Colonic mucosa (tissue), 4 donors: Measurements from ENCODE around the gene MUC13. TPM values are rescaled to one million over a fixed set of nuclear protein-coding genes. Genes with fewer than 3 reads are reported as not detected.
A peak's percentile ranks its signal among the peaks of the same experiment; 100 is the strongest.
"Not testable (repeated sequence)": the region's sequence is repeated elsewhere in the genome, so short reads cannot be mapped to it uniquely, and the experiment has no call there.

ENCODE experiments used
- DNase-seq: peaks from one replicate; pipeline ENCODE4 v3.0.0-alpha.2; 2020
- H3K27ac ChIP-seq: fragments of 200-600 bp; one replicate; pipeline ENCODE4 v1.8.0; 2021
- H3K27me3 ChIP-seq: fragments of 200-600 bp; one replicate; pipeline ENCODE4 v1.8.0; 2021
- H3K36me3 ChIP-seq: fragments of 200-600 bp; one replicate; pipeline ENCODE4 v1.8.0; 2021
- H3K4me1 ChIP-seq: fragments of 200-600 bp; one replicate; pipeline ENCODE4 v1.8.0; 2021; ENCODE audit warnings: mild to moderate bottlenecking
- H3K4me3 ChIP-seq: fragments of 200-600 bp; one replicate; pipeline ENCODE4 v1.8.0; 2021
- H3K9ac ChIP-seq, 2 donors: one replicate each; pipeline ENCODE4 v1.7.0; 2013; ENCODE audit warnings: control low read depth in 2 of 2, low read depth in 2 of 2, low read length in 2 of 2
- H3K9me3 ChIP-seq: fragments of 200-600 bp; one replicate; pipeline ENCODE4 v1.8.0; 2021
- intact Hi-C: fragments of 100-400 bp; cut with DNase I; formaldehyde crosslinking; loops from one replicate; pipeline ENCODE4 v1.14.1; 2022
- total RNA-seq, 2 donors: library from RNA; stranded (reverse); fragmentation: NEBNext Ultra II Directional in 1 of 2; extraction: Animal tissue kit (Norgen Biotek cat#: 25700) in 1 of 2; gene quantifications; one replicate each; pipeline ENCODE4 v1.2.1, GENCODE V29; 2021
- TF ChIP-seq, protein P1 (sequence below): fragments of 200-600 bp; IDR thresholded peaks from one replicate; pipeline ENCODE4 v1.8.0; 2022; ENCODE audit warnings: antibody characterized with exemption, mild to moderate bottlenecking
- donor health status: healthy.
- donor health status: DM: no; HTN: no; CAD: no.
- donor health status: DM: no; HTN: no; CAD: no.

MUC13 gene
- total RNA-seq, 2 donors from 2014 or later: 360 to 853 TPM

DNA sequence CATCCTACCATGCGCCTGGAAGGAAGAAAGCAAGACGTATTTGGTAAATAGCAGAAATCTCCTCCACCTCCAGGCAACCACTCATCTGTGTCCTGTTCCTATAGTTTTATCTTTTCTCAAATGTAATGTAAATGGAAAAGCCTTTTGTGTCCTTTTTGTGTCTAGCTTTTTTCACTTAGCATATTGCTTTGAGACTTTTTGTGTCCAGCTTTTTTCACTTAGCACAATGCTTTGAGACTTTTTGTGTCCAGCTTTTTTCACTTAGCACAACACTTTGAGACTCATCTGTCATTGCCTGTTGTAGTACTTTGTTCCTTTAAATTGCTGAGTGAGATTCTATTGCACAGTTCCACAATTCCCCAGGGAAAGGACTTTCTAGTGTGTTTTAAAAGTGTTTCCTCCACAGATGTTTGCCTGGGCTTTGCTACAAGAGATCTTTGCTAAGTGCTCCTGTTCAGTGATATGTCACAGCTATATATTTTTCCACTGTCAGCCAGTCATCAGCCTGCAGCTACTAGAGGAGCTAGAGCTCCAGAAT is 27.9 kb upstream of the MUC13 start:
- TF ChIP-seq, protein P1, sequence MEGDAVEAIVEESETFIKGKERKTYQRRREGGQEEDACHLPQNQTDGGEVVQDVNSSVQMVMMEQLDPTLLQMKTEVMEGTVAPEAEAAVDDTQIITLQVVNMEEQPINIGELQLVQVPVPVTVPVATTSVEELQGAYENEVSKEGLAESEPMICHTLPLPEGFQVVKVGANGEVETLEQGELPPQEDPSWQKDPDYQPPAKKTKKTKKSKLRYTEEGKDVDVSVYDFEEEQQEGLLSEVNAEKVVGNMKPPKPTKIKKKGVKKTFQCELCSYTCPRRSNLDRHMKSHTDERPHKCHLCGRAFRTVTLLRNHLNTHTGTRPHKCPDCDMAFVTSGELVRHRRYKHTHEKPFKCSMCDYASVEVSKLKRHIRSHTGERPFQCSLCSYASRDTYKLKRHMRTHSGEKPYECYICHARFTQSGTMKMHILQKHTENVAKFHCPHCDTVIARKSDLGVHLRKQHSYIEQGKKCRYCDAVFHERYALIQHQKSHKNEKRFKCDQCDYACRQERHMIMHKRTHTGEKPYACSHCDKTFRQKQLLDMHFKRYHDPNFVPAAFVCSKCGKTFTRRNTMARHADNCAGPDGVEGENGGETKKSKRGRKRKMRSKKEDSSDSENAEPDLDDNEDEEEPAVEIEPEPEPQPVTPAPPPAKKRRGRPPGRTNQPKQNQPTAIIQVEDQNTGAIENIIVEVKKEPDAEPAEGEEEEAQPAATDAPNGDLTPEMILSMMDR: no peak
- no peaks in the 10 kb centered on the region for H3K36me3 ChIP-seq
- H3K9me3 ChIP-seq: no peaks in the 10 kb centered on the region
- H3K4me1 ChIP-seq: no peaks in the 10 kb centered on the region
- intact Hi-C loops: no loop called here
- DNase-seq: no peak
- H3K9ac ChIP-seq: no peak overlapping the region
- H3K27me3 ChIP-seq: no peaks in the 10 kb centered on the region
- H3K4me3 ChIP-seq: no peak overlapping the region
- H3K27ac ChIP-seq: peak overlapping the region; percentile 64

DNA sequence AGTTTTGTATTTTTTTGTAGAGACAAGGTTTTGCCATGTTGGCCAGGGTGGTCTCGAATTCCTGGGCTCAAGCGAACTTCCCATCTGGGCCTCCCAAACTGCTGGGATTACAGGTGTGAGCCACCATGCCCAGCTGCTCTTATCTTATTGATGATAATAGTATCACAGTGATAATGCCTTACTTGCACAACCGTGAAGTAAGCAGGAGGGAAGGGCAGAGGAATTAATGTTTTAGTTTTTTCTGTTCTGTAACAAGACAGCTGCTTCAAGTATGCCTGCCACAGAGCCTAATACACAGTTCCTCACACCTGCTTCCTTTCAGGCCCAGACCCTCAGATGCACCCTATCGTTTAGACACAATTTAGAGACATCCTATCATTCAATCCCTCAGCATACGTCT is 26.1 kb upstream of the MUC13 start:
- intact Hi-C loops: no loop called here
- Histone ChIP-seq H3K36me3 (no peaks in the 10 kb centered on the region), H3K4me1 (no peaks in the 10 kb centered on the region), H3K27me3 (no peaks in the 10 kb centered on the region), H3K4me3 (no peak overlapping the region), H3K9ac (no peak overlapping the region), H3K9me3 (no peaks in the 10 kb centered on the region), H3K27ac (peak overlapping the region; percentile 15)
- no peak for DNase-seq
- TF ChIP-seq, protein P1: no peak

DNA sequence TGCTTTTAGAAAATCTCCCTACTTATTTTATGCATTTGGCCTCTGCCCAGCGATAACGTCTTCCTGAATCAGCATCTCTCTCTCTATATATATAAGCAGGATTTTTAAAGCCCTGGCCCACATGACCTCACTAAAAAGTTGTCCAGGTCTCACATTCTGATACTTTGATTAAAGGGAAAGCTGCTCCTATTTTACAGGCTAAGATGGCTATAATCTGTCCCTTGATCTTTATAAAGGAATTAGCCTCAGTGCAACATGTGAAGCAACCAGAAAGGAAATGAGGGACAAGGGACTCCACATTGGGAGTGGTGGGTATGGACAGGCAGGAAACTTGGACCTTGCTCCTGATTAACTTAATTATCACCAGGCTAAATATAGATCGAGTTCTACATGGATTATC is 25.6 kb upstream of the MUC13 start:
- Histone ChIP-seq H3K9ac (no peak overlapping the region), H3K4me3 (no peak overlapping the region), H3K36me3 (no peaks in the 10 kb centered on the region), H3K27ac (no peak overlapping the region), H3K9me3 (no peaks in the 10 kb centered on the region), H3K4me1 (no peaks in the 10 kb centered on the region), H3K27me3 (no peaks in the 10 kb centered on the region)
- intact Hi-C loops: no loop called here
- TF ChIP-seq, protein P1: no peak
- no peak for DNase-seq

DNA sequence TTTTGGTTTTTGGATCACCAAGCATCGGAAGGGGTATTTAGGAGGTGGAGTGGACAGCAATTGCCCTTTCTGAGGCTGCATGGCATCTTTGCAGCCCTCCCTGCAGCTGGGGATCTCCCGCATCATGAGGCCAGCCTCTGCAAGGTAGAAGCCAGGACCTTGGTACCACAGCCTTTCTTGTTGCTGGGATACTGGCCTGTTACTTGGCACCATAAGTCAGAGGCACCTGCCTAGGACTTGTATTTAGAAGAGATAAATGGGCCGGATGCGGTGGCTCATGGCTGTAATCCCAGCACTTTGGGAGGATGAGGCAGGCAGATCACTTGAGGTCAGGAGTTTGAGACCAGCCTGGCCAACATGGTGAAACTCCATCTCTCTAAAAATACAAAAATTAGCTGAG is 23.4 kb upstream of the MUC13 start:
- H3K27ac ChIP-seq, H3K36me3 ChIP-seq, H3K4me3 ChIP-seq, intact Hi-C loops, DNase-seq, H3K27me3 ChIP-seq, H3K9ac ChIP-seq, H3K4me1 ChIP-seq, H3K9me3 ChIP-seq: not testable (repeated sequence)

DNA sequence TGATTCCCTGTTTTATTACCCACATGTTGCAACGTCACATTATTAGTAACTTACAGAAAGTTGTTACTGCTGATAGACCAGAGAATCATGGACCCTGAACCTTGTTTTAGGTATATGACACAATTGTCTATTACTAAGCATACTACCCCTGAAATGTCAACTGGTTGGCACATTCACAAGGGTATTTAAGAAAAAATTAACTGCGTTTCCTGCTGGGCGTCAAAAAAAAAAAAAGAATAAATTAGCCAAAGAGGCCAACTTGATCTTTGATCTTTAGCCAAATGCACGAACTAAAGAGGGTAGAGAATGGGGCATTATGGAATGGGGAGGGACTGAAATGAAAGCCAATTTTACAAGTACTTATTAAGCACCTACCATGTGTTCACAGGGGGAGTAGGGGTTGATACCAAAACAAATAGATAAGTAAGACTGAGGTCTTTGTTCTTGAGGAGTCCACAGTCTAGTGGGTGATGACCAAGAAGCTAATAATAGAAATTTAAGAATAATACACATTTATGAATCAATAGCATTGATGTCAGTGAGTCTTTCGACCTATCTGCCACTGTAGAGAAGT is 17.8 kb upstream of the MUC13 start:
- Histone ChIP-seq H3K36me3 (no peaks in the 10 kb centered on the region), H3K4me3 (no peak overlapping the region), H3K27me3 (no peaks in the 10 kb centered on the region), H3K9me3 (no peaks in the 10 kb centered on the region), H3K27ac (peak overlapping the region; percentile 69), H3K9ac (no peak overlapping the region), H3K4me1 (no peaks in the 10 kb centered on the region)
- no peak for DNase-seq
- intact Hi-C loops: no loop called here
- TF ChIP-seq, protein P1: no peak

DNA sequence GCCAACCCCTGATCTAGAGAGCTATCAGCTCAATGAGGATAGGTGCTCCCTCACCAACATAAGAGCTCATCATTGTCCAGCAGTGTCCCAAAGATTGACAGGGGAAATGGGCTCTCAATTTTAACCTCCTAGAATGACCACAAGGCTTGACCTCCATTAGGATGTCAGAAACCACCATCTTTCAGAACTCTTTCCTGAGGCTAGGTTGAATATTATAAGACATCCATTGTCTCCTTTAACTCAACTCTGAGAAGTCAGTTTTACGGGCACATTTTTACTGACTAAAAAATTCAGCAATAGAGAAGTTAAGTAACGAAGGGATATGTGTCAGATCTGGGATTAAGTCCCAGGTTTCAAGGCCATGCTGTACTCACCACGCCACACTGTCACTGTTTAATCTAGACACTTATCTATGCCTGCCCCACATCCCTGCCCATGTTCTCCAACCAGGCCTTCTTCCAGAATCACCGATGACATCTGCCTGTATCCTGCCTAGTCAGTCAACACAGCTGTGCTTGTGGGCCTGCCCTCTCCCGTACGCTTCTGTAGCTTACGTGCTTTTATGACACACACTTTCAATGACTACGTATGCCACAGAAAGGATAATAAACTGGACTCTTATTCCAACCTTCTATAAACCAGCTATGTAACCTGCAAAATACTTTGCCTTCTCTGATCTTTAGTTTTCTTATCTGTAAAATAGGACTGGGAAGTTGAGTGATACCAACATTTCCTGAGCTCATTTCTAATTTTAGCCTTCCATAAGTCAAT is 17.1 kb upstream of the MUC13 start:
- Histone ChIP-seq H3K27ac (peak overlapping the region; percentile 69), H3K36me3 (no peaks in the 10 kb centered on the region), H3K4me3 (no peak overlapping the region), H3K27me3 (no peaks in the 10 kb centered on the region), H3K4me1 (no peaks in the 10 kb centered on the region), H3K9ac (no peak overlapping the region), H3K9me3 (no peaks in the 10 kb centered on the region)
- TF ChIP-seq, protein P1: no peak
- intact Hi-C loops: no loop called here
- peak; percentile 76 for DNase-seq
